ENCODE results near the gene PHACTR2.

Gene PHACTR2

DNA sequence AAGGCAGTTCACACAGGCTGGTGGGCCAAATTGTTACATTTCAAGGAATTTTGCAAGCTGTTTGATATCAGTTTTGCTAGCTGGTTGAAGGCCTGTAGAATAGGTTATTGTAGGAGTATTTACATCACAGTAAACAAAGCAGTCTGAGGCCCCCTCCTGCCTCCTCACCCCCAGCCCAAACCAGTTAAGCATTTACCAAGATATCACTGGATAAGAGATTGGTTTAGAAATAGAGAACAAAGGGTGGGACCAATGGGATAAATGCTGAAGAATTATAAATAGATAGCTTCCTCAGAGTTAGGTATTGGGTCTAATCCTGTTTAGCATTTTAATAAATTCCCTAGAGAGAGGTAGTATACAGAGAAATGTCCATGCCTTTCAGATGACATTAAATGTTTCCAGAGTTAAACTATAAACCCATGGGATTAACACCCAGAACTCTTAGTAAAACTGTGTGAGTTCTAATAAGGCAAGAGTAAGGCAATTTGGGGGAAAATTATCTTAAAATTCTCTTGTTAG, 2.3 kb upstream of the PHACTR2 start:
- no peak for DNase-seq (ENCODE audit: low spot score)

DNA sequence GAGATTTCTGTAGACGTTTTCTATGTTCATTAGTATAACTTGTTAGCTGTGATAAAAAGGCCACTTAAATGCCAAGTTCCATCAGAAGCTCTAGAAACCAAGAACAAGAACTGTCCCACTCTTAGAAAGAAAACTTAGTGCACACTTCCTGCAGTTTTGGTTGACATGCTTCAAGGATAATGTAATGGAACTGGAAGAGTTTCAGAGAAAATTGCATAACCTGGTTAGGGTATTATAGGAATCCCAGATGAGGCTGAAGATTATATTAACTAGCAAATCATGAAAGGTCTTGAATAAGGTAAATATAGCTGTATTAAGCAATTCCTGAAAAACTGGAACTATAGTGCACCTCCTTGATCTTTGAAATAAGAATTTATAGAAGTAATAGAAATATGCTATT, 1.8 kb upstream of the PHACTR2 start:
- DNase-seq (ENCODE audit: low spot score) = no peak

DNA sequence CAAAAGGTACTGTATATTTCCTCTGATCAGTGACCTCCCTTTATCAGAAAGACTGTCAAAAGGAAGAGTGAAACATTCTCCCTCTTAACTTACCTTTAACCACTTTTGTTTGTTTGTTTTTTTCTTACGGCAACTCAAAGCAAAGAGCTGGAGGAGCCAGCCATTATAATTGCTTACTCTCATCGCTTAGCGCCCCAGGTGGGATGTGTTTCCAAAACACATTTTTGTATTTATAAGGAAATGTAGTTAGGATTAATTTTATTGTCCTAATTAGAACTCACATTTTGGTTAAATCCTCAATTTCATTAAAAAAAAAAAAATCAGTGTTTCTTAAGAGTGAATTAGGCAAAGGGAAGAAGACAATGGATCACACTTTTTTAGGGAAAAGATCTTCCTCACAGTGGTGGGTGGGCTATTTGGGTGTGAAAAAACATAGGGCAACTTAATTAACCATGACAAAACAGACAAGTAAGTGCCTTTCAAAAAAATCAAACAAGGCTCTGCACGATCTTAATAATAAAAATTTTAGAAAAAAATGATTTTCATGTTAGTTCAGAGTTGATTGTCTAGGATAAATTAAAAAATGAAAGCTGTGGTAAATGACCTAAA, 1.2 kb upstream of the PHACTR2 start:
- no peak for DNase-seq (ENCODE audit: low spot score)

DNA sequence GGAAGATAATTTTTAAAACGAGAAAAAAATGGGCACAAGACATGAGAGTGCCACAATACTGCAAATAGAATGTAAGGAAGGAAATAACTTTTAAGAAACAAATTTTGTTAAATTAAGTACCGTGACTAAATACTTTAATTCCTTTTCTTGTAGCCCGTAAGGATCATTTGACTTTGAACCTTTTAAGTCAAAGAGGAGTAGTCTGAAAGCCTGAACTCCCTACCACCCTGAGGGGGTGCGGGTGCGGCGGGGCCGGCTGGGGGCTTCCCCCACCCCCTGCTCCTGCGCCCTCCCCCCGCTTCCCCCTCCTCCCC, 231 bp upstream of the PHACTR2 start:
- no peak for DNase-seq (ENCODE audit: low spot score)

DNA sequence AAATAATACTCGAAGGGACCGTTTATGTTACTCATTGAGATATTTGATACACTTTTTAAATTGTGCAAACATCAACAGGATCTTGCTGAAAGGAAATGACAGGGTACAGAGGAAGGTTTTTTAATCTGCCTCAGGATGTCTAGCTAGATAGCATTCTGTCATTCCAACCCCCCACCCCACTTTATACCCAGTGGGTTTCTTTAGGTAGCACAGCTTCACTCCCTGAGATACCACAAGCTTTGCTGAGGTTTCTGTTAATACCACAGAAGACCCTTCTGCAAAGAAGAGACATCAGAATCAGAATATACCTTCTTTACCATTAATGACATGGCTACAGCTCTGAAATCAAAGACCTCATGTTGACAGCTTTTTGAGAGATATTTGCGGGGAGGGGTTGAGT, 1.3 kb downstream of the PHACTR2 start:
- DNase-seq (ENCODE audit: low spot score) = no peak

DNA sequence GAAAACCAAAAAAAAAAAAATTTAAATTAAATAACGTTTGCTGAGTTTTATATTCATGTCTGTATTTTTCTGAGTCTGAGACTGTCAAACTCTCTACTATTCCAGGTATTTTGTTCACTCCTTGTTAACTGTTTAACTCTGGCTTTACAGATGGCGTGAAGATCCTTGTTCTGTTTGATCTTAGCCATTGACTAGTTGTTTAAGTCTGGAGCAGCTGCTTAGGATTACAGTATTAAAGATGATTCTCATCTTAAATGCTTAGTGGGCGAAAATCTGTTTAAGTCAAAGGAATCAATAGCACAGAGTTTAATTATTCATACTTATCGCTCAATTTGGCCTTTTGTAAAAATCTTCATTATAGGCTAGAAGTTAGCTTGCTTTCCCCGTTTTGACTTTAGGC, 2.4 kb downstream of the PHACTR2 start:
- DNase-seq (ENCODE audit: low spot score) = no peak

DNA sequence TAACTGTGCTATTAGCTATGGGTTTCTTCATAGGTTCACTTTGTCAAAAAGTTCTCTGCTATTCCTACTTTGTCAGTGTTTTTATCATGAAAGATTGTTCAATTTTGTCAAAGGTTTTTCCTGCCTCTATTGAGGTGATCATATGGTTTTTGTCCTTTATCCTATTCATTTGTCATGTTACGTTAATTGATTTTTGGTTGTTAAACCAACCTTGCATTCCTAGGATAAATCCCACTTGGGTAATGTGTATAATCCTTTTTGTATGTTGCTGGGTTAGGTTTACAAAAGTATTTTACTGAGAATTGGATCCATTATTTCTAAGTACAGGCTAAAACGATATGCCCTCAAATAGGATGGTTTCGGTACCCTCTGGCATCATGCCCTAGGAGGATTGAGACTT, 5.0 kb downstream of the PHACTR2 start:
- DNase-seq (ENCODE audit: low spot score) = no peak

DNA sequence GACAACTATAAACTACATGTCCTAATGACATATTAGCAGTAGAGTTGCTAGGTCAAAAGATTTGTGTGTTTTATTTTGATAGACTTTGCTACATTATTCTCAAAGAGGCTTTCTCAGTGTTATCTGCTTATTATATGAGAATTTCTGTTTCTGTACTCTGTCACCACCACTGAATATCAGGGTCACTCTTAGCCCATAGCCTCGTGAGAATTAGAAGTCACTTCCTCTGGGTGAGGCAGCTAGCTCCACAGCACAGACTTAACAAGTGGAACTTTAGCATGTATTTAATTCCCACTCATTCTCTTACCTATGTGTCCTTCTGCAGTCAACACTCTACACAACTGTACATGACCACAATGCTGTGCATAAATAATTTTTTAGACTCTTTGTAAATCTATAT, 6.7 kb downstream of the PHACTR2 start:
- DNase-seq (ENCODE audit: low spot score) = no peak

DNA sequence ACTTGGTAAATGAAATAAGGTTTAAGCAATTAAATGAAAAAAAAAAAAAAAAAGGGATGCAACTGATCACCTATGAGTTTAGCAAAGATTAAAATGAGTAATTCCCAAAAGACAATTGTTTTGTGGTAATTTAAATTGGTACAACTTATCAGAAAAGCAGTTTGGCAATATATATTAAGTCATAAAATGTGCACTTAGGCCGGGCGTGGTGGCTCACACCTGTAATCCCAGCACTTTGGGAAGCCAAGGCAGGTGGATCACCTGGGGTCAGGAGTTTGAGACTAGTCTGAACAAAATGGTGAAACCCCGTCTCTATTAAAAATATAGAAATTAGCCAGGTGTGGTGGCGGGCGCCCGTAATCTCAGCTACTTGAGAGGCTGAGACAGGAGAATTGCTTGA, 7.9 kb downstream of the PHACTR2 start:
- DNase-seq (ENCODE audit: low spot score) = no peak

DNA sequence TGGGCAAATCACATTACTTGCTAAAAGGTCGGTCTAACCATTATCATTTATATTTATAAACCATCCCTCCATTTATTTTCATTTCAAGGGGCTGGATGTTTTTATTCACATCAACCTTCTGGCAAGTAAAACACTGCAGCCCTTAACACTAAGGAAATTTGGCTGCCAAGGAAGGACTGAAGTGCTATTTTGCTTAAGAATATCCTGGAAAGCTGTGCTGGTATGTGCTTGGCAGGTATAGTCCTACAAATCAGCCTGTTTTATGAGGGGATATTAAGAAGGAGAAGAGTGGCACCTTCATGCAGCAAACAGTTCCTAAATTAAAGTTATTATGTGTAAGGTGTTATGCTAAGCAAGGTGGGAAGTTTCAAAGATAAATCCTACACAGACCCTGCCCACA, 9.8 kb downstream of the PHACTR2 start:
- no peak for DNase-seq (ENCODE audit: low spot score)

DNA sequence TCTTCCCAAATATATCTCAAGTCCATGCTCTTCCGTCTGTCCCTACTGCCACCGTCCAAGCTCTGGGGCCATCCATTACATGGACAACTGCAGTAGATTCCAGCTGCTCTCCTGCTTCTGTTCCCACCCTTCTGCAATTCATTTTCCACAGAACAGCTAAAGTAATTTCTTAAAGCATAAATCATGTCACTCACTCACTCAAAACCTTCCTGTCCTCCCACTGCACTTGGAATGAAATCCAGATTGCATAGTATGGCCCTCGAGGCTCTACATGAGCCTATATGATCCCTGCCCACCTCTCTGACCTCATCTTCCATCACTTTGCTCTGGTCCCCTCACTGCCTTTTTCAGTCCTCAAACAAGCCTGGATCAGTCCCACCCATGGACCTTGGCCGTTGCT, 10.9 kb downstream of the PHACTR2 start:
- no peak for DNase-seq (ENCODE audit: low spot score)

DNA sequence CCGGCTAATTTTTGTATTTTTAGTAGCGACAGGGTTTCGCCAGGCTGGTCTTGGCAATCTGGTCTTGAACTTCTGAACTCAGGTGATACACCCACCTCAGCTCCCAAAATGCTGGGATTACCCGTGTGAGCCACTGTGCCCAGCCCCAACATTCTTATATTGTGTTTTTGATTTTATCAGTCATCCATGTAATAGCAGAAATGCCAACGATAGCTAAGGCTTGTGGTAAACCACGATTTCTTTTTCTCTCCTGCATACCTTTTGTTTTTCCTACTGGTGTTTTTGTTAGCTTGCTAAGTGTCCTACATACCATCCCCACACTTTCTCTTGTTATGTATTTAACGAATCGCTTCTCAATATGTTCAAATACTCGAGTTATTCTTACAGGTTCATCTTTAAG, 12.1 kb downstream of the PHACTR2 start:
- DNase-seq (ENCODE audit: low spot score) = no peak

DNA sequence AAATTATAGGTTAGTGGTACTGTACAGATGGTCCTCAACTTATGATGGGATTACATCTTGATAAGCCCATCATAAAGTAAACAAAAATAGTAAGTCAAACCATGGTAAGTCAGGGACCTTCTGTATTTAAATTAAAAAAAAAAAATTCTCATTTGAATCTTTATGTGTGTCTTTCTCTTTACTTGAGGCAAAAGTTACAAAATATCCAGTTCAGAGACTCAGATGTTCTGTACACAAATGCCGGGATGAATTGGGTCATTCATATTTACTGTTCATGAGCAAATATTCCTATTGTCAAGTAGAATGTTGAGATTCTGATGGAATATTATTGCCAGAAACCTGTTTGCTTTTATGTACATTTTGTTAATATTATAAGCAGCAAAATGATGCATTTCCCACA, 13.4 kb downstream of the PHACTR2 start:
- no peak for DNase-seq (ENCODE audit: low spot score)

DNA sequence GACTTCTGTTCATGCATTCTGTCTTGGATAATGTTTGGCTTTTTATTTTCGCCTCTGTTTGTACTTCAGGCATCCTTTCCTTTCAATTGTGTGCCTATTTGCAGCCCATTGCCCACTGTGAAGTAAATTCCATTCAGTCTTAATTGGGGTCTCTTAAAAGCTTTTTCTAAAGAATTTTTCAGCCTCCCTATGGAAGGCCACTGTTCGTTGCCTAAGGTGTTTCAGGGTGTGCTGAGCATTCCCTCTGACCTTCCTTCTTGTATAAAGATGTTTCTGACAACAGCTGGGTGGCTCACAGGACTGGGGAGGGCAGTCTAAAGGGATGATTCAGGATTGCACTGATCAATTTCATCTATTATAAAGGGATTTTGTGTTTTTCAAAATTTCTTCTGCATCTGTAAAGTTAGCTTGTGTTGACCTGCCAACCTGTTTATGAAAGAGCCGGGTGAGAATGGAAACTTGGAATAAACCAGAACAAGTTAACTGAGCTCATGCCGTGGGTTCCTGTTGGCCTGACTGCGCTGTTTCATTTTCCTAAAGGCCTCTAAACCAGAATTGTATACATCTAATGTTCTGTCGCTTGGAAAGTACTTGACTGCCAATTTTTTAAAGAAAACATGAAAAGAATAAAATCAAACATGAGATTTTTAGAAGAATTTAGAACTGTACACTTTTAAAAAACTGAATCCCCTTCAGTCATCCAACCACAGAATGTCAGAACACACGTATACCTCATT, 14.3 kb downstream of the PHACTR2 start:
- DNase-seq (ENCODE audit: low spot score) = no peak

DNA sequence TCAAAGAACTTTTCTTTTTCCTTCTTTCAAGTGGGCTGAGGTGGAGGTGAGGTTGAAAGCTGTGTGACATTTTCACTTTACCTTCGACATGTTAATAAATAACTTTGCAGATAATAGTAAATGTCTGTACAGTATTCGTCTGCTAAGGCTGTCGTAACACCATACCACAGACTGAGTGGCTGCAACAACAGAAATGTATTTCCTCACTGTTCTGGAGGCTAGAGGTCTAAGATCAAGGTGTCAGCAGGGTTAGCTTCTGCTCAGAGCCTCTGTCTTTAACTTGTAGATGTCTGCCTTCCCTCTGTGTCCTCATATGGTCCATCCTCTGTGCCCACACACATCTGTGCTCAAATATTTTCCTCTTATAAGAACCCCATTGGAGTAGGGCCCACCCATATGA, 14.9 kb downstream of the PHACTR2 start:
- no peak for DNase-seq (ENCODE audit: low spot score)

DNA sequence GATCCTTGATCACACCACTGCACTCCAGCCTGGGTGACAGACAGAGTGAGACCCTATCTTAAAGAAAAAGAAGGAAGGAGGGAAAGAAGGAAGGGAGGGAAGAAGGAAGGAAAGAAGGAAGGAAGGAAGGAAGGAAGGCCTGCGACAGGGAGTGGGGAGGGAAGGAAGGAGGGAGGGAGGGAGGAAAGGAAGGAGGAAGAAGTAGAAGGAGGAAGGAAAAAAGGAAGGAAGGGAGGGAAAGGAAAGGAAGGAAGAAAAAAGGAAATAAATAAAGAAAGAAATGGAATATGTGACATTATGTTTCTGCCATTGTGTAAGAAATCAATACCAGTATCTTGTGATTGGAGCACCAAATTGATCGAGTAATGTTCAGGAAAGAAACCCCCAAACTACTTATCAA, 16.2 kb downstream of the PHACTR2 start:
- no peak for DNase-seq (ENCODE audit: low spot score)

DNA sequence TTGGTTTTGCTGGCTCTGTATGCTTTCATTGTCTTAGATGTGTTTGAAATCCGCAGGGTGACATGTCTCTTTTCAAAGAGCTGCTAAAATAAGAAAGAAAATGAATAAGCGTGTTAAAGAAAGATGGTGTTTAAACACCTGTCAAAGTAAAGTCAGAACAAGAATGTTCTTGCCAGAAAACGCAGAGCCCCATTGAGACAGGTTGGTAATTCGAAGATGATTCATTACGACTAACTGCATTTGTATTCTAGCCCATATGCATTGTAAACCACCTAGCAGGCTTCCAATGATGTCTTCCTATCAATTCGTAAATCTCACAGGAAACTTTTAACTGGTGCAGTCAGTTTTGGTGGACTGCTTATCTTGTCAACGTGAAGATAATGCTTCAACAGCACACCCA, 16.8 kb downstream of the PHACTR2 start:
- DNase-seq (ENCODE audit: low spot score) = no peak

DNA sequence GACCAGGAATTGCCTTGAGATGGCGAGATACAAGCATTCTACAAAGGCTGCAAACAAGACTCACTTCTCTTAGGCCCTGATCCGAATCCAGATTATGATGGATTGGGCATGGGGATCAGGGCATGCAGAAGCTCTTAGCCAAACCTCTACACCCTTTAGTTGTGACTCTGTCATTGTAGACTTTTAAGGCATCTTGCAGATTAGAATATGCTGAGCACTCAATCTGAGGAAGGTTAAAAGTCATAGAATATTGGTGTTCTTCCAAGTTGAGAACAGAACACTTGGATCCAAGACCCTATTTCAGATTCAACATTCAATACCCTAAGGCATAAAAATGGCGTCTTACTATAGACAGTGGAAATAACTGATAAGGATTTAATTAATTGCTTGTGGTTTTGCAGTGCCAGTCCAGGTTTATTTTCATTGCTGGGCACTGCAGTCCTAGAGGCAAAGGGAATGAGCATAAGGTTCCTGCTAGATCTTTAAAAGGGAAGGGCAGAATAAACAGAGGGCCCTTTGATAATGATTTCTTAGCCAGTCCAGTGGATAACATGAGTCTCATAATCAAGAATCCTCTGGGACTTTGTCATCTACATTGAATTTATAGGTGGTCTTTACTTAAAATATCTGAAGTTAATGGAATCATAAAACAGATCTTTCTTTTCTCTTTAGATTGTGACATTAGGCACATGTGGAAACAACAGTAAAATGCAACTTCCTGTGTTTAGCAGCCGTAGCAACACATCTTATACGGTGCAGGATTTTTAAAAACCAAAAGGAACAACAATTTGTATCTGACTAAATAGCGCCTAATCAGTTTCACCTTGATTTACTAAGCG, 17.6 kb downstream of the PHACTR2 start:
- DNase-seq (ENCODE audit: low spot score) = no peak

DNA sequence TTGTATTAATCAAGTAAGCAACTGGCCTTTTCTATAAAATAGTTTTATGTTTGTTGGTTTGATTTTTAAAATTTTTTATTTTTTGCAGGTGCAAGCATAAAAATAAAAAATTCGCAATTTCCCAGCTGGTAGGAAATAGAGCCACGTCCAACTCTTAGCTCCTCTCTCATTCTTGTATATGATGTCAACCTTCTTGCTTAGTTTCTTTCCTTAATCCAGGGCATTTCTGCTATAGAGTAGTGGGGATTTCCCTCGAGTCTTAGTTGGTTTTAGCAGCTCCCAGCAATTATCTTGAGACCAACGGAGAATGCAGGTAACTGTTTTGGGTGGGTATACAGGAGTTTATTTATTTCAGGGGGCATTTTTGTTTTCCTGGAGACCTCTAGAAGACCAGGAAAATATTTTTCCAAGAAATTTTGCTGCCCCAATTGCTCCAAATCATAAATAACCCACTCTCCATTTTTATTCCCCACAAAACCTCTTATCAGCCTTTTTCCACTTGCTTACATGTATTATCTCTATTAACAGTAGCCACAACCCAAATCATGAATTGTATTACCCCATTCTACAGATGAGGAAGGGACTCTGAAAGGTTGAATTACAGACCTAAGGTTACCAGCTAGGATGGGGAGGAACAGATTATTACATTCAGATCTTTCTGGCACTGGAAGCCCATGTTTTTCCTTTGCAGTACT, 18.4 kb downstream of the PHACTR2 start:
- DNase-seq (ENCODE audit: low spot score) = no peak

DNA sequence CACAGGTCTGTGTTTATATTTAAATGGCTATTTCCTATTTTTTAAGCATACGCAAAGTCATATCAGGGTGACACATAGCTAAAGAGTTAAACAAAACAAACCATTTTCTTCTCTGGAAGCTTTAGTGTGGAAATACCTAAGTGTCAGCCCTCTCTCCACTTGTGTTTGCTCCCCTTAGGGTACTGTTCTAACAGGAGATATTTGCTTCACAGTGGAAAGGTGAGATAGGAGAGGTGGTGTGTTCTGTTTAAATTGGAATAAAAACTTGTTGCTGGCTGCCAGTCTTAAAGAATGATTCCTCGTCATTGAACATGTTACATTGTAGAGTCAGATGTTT, 18.9 kb downstream of the PHACTR2 start:
- DNase-seq (ENCODE audit: low spot score) = no peak

DNA sequence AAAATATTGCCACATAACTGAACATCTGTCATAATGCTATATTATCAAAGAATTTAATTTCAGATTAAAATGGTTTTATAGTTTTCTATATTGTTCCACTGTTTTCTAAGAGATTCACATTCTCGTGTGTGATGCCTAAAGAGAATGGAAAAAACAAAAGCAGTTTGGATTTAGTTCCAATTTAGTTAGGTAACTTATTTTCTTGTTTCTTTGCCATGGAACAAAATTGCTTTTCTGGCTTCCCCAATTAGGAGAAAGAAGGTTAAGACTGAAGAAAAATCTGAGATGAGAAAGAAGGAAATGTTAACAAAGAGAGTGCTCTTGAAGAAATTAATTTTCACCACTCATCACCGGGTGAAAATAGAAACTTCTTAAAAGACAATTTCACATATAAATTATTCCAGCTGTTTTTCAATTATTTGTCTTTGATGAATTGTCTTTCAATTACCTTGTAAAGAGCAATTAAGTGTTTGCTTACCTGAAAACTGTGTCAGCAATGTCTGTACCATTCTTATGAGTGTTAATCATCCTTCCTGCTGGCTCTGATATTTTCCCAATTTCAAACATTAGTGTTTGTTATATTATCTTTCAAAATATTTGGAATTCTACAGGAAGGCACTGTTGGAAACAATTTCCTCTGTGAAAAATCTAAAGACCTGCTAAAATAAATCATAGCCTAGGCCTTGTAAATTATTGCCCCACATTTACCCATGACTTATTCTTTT, 19.5 kb downstream of the PHACTR2 start:
- no peak for DNase-seq (ENCODE audit: low spot score)

DNA sequence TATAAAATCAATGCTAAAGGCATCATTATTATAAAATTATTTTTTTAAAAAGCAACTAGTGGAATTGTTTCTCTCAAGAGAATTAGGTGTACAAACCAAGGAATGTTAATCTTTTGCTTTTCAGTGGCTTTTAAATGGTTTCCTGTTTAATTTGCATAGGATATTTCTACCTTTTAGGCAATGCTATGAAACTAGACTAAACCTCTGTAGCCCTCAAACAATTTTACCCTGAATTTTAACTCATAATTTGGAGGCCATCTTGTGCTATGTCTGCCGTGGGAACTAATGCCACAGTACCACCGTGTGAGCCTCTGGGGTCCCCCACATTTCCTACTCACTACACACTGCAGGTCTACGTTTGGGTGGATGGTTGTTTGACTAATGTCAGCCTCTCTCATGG, 20.6 kb downstream of the PHACTR2 start:
- DNase-seq (ENCODE audit: low spot score) = no peak

Measured in pons (tissue), 1 donor.